NCI-H1930 (cell line): ENCODE measurements around the gene STRIP1.

Source experiments
- DNase-seq, 2 experiments: peaks; one replicate each; lab custom pipeline; 2025; lab: John Stamatoyannopoulos, UW

Gene STRIP1, protein sequence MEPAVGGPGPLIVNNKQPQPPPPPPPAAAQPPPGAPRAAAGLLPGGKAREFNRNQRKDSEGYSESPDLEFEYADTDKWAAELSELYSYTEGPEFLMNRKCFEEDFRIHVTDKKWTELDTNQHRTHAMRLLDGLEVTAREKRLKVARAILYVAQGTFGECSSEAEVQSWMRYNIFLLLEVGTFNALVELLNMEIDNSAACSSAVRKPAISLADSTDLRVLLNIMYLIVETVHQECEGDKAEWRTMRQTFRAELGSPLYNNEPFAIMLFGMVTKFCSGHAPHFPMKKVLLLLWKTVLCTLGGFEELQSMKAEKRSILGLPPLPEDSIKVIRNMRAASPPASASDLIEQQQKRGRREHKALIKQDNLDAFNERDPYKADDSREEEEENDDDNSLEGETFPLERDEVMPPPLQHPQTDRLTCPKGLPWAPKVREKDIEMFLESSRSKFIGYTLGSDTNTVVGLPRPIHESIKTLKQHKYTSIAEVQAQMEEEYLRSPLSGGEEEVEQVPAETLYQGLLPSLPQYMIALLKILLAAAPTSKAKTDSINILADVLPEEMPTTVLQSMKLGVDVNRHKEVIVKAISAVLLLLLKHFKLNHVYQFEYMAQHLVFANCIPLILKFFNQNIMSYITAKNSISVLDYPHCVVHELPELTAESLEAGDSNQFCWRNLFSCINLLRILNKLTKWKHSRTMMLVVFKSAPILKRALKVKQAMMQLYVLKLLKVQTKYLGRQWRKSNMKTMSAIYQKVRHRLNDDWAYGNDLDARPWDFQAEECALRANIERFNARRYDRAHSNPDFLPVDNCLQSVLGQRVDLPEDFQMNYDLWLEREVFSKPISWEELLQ

DNA sequence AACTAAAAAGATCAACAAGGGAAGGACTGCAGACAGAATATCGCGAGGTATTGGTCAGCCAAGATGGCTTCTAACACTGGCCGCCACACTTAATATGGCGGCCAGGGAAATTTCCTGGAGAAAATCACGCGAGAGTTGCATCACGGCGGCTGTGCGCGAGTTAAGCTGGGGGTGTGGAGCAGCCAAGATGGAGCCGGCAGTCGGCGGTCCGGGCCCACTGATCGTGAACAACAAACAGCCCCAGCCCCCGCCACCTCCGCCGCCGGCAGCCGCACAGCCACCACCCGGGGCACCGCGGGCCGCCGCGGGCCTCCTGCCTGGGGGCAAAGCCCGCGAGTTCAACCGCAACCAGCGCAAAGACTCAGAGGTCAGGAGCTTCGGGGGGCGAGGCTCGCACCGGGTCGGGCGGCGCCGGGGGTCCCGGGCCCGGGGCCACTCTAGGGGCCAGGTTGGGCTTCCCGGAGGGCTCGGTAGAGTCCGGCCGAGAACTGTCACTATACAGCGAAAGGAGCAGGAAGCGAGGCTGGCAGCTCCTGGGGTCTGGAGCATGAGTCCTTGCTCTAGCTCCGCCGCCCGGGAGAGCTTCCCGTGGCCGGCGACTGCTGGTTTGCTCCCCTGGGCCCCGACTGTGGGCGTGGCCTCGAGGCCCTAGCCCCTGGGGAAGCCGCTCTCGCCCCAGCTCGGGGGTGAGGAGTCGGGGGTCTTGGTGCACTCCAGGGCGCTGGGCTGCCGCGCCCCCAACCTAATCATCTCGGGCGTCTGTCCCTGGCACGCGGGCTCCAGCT is at the start of gene STRIP1:
TSS of gene STRIP1 (plus strand) at position 174 of the 785 bp plus-strand sequence. CDS start at position 188, 14 bp downstream.
- DNase-seq = peak; percentile 86 to 92

DNA sequence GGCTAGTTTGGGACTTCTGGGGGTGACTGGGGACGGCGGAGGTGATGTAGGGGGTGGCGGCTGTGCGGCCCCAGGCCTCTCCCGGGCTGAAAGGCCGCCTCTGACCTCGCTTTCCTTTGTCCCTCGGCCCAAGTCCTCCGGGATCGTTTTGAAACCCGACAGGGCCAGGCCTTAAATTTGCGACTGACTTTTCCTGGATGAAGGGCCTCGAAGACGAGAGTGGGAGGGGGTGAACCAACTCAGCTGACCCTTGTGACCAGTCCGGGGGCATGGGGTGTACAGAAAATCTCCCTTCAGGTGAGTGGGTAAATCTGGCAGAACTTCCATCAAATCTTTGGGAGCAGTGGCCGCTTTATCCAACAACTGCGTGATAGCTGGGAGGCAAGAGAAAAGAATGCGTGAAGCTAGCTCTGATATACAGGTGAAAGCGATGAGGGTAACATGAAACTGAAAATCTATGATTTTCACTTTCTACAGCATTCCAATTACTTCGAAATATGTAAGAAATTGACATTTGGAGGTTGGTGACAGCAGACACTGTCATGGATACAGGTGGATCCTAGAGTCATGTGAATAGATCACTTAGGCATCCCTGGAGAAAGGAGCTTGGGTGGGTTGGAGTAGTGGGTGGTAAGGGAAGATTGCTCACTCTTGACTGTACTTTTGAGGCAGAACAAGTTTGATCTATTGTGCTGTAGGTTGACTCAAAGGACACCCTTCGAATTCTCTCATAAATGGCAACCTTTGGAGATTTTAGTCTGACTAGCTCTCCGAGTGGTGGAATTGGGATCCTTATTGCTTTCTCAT is 49.0 kb upstream of the STRIP1 start:
- DNase-seq = no peak

DNA sequence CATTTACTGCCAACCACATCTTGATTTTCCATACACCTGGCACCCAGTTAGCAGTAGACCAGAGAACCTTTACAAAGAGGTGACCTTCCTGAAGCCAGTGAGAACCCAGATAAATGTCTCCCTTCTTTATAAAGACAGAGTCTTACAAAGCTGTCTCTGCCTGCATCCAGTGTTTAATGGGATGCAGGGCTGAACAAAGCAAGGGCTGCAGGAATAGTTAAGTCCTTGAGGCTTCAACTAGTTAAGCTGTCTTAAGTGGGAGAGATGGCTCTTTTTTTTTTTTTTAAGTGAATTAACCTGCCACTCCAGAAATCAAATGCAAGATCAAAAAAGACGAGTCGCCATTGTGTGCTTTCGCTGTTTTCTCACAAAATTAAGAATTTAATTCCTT is 48.4 kb upstream of the STRIP1 start:
- DNase-seq = no peak

DNA sequence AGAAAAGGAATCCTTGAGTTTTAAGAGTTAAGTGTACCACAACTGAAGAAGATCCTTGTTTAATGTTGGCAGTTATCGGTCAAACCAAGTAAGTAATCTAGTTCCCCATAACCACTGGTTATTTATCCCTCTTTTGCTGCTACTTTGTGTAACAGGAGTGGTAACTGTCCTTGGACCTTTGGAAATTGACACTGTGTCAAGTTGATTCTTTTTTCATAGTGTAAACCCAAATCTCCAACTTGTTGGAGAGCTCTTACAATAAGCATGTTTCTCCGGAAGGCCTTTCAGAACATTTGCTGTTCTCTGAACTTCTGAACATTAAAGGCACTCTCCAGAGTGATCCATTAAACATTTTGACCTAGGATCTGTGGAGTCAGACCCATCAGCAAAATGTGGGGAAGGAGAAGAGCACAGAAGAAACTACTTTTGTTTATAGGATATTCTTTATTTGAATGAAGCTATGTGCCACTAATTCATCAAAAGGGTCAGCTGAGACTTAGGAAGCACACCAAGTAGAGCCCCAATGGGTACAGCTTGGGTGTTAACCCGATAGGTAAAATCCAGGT is 46.0 kb upstream of the STRIP1 start:
- no peak for DNase-seq

DNA sequence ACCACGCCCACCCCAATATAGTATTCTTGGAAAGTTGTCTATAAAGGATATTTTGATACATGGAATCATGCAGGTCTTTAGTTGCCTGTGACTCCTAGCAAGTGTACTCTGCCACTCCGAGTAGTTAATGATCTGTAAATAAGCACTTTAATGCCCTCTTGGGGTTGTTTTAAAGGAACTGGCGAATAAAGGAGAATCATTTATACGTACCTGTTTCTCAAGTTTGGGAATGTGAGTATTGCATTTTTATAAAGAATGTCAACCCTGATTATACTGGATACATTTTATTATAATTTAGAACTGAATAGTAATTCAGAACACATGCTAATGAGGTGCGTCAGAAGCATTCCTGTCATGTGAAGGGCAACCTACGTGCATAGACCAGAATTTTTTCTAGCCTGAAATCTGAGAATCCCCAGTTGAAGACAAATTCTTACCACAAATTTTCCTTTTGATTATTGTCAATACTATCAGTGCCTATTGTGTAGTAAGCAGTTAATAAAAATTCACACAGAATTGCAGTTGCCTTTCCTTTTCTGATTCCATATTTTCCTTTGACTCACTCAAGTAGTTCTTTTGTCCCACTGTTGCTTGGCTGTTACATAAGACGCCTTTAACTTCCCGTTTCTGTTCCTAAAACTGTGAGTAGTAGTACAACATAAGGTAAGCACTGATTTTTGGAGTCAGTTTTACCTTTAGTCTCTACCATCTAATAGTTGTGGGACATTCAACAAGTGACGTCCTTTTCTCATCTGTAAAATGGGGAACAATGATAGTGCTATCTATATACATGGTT is 44.7 kb upstream of the STRIP1 start:
- no peak for DNase-seq

DNA sequence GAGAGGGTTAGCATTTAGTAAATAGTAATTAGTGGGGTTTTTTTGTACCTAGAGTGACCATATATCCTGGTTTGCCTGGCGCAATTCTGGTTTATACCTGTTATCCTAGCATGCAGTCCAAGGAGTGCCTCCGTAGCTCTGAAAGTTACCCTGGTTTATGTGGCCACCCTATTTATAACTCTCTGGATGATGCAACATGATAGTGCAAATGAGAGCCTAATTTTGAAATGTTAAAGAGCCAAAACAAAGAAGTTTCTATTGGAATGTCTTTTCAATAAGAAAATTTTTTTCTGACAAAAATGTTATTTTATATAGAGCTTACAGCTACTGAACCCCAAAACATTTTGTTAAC is 44.1 kb upstream of the STRIP1 start:
- no peak for DNase-seq

DNA sequence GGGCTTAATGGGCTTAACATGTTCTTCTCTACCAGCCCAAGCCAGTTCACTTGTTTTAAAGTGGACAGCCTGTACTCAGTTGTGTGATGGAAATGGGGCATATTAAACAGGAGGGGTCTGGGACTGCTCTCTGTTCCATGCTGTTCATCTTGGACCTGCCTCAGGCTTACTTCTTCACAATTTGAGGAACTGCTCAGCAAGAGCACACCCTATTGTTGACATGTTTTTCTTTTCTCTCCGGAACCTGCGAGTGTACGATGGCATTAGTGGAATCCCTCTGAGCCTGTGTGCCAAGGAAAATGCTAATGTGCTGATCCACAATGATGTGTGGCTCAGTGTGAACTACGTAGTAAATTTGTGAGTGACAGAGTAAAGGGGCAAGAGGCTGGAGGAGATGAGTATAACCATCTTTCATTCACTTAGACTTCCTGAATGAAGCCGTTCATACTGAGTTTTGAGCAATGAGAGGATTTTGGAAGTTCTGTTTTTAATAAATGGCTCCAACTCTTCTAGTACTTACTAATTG is 43.0 kb upstream of the STRIP1 start:
- DNase-seq = no peak

DNA sequence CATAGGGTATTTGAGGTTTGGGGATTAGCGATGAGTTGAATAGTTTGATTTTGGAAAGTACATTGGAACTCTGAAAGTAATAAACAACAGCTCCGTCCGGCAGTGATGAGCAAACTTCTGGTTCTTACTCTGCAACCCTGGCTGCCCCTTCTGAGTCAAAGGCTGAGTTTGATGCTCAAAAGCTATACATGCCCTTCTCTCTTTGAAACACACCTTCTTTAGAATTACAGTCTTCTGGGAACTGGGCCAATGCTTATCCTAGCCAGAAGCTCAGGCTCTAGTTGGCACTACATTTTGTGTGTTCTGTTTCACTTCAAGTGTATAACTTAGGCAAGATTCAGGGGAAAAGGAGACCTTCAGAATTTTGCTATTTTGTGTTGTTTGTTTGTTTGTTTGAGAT is 40.5 kb upstream of the STRIP1 start:
- no peak for DNase-seq

DNA sequence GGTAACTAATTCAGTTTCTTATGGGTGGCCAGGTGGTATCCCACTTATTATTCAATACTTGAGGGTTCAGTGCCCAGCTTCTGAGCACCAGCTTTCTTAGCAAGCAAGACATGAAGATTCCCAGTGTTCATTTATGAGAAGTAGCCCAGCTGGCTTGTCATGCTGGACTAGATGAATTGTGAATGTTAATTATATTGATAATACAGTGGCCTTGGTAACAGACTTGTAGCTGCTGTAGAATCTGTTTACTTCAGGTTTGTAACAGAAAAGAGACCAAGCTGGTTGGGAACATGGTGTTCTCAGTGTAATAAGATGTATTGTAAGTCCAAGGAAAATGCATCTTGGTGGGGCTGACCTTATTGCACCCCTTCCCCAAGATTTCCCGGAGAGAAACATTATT is 39.8 kb upstream of the STRIP1 start:
- no peak for DNase-seq

DNA sequence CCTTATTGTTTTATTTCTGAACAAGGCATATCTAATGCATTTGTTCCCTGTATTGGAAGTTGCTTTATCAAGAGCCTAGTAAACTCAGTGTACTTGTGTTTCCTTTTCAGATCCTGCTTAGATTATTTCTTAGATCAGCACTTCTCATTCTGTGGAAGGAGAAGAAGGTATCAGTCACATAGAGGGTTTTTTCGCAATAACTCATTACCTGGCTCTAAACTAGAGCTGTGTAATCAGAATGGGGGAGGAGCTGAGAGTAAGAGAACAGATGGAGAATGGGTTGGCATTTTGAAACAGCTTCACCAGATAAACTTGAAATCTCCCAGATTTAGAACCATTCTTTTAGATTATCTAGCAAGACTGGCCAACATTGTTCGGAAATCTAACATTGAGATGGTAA is 38.9 kb upstream of the STRIP1 start:
- no peak for DNase-seq

DNA sequence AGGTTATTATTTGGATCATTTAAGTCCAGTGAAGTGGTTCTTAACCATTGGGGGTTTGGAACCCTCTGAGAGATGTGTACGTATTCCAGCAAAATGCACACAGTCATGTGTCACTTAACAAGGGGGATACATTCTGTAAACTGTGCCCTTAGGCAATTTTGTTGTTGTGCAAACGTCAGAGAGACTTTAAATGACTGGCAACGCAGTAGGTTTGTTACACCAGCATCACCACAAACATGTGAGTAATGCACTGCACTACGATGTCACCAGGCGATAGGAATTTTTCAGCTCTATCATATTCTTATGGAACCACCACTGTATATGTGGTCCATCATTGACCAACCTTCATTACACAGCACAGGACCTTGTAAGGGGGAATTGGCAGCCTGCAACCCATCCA is 37.9 kb upstream of the STRIP1 start:
- no peak for DNase-seq

DNA sequence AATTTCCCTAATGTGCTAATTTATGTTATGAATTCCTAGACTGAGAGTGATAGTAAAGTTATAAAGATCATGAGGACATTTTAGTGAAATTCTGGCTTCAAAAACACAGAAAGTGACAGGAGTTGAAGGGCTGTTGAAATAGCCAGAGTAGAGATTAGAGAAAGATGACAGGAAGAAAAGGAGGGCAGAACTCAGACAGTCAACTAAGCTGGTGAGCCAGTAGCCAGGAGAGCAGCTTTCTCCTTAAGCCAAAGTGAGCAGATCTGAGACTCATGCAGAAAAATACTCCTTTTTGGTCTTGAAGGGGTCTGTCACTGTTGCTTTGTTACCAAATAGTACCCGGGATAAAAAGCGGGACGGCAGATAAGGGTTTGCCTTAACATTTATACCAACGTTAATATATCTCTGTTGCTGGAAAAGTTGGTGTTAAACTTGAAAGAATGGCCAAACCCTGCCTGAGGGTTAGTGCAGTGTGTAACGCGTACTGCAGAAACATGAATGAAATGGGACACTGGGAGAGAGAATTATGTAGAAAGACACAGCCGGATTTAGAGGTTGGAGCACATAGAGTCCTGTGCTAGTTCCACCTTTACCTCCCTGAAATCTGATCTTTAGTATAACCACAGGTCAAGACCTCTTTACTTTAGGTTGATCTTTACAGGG is 37.1 kb upstream of the STRIP1 start:
- no peak for DNase-seq

DNA sequence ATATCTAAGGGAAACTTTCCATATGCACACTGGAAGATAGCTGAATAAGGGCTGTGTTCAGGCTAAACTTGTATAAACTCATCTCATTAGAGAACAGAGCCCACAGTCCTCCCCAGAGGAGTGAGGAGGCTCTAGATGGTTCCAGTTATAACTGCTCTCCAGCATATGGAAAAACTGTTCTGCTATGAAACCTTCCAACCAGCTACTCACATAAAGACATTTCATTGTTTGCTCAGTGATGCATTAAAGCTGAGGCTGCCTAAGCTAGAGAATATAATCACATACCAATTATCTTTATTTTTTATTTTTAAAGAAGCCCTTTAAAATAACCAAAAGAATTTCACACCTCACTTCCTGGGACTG is 36.6 kb upstream of the STRIP1 start:
- no peak for DNase-seq

DNA sequence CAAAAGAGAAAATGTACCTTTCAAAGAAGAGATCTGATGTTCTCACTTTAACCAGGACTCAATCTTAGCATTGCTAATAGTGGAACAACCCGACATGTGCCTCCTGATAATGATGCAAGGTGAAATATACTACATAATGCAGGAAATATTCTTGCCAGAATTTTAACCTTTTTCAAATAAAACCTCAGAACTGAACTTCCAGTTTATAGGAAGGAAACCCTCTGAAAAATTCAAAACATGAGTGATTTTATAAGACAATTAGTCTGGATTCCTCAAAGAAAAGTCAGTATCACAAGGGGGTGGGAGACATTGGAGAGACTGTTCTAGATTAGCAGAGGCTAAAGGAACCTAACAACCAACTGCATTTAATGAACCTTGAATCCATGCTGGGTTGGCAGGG is 31.7 kb upstream of the STRIP1 start:
- no peak for DNase-seq

DNA sequence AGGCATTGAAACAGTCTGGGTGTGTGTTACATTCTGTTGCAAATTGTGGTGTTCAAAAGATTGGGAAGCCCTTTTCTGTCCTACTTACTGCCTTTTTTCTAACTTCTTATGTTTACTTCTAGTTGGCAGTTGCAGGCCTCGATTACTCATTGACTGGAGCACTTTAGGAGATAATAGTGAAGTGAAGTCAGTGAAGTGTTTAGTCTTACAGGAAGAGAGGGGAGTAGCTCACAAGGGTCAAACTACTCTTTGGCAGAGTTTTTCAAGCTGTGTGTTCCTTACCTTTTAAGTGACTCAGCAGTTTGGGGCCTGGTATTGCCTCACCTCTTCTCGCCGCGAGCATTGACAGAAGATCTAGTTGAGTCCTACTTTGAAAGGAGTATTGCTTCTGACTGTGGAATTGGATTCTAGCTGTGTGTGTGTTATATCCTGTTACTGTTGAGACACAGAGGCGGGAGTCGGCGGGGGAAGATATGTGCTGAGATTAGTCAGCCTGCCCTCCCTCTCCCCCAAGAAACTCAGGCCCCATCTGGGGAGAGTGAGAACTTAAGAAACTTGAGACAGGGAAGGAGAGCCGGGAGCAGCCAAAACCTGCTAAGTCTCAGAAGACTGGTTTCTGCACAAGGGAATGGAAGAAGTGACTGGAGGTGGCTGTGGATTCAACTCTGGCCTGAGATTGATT is 30.5 kb upstream of the STRIP1 start:
- DNase-seq = no peak

DNA sequence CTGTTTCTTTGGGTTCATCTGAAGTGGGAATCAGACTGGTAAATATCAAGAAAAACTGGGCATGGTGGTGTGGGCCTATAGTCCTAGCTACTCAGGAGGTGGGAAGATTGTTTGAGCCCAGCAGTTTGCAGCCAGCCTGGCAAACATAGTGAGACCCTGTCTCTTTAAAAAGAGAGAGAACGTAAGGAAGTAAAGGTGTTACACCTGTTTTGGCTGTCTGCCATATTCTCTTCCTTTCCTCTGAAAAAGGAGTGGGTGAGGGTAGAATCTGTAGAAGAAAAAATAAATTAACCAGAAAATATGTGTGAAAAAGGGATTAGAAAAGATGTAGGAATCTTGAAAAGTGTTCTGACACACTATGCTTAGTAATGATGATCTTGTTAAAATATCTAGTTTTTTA is 29.8 kb upstream of the STRIP1 start:
- DNase-seq = no peak

DNA sequence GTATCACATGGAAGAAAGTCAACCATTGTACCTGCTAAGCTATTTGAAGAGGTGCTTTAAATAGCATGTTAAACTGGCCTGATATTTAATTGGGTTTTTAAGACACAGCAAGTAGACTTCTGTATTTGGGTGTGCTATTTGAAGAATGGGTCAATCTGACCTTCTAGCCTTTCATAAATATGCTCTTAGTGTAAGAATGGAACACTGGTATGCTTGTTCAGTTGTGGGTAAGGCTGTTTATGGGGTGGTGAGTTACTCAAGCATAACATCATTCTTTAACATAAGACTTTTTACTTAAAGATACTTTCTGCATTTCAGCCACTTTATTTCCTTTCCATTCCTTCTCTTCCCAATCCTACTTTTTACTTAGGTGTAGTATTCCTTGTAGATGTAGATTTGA is 28.5 kb upstream of the STRIP1 start:
- no peak for DNase-seq

DNA sequence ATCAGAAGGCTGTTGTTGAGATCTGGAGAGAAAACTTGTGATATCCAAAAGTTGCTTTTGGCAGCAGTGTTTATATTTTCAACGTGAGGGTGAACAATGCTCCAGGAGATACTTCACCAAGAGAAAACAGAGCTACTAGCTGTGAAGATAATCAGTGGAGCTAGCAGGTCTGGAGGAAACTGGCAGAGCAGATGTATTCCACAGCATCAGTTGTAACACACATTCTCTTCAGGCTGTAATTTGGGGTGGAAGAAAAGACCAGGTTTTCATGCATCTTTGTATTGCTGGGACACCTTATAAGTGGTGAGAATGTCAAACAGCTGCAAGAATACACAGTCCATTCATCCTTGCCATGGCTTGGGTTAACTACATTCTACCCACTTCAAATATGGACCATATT is 27.9 kb upstream of the STRIP1 start:
- DNase-seq = no peak
